HG02973 (cell line): ENCODE measurements around the gene CST6.

Source experiments
- ATAC-seq: cut with Tn5 transposase; IDR thresholded peaks from one replicate; pipeline ENCODE4 v1.9.1; 2021; ENCODE audit warnings: moderate library complexity; ENCODE audit not compliant: unreplicated experiment

CST6 gene

DNA sequence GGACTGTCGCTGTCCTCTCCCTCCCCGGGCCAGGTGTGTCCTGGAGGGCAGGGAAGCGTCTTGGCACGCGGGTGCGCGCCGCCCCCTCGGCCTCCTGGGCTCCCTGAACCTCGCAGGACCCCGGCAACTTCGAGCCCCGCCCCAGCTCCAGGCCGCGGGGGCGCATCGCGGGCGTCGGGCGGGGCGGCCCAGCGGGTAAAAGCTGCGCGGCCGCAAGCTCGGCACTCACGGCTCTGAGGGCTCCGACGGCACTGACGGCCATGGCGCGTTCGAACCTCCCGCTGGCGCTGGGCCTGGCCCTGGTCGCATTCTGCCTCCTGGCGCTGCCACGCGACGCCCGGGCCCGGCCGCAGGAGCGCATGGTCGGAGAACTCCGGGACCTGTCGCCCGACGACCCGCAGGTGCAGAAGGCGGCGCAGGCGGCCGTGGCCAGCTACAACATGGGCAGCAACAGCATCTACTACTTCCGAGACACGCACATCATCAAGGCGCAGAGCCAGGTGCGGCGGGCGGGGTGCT lies at the start of gene CST6:
TSS of gene CST6 (plus strand) at position 224 of the 519 bp plus-strand sequence. CDS start at position 261, 37 bp downstream.
- no peak for ATAC-seq

DNA sequence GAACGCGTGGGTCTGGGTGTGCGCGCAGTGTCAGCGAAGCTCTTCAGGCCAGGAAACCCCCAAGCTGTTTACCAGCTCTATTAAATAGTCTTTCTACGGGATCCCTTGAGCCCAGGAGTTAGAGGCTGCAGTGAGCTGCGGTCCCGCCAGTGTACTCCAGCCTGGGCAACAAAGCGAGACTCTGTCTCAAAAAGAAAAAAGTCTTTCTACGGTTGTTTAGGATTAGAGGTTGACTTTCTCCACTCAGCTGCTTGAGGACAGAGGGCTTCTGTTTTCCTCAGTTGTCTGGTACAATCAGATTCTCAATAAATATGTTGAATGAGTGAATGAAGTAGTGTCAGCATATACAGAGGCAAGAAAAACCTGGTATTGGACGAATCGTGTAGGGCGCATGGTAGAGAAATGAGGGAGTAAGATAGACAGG lies 49.7 kb upstream of the CST6 start:
- ATAC-seq, result no peak

GRCh38 chr11:65964906-65965305 lies 46.9 kb upstream of the CST6 start:
- no peak for ATAC-seq

DNA sequence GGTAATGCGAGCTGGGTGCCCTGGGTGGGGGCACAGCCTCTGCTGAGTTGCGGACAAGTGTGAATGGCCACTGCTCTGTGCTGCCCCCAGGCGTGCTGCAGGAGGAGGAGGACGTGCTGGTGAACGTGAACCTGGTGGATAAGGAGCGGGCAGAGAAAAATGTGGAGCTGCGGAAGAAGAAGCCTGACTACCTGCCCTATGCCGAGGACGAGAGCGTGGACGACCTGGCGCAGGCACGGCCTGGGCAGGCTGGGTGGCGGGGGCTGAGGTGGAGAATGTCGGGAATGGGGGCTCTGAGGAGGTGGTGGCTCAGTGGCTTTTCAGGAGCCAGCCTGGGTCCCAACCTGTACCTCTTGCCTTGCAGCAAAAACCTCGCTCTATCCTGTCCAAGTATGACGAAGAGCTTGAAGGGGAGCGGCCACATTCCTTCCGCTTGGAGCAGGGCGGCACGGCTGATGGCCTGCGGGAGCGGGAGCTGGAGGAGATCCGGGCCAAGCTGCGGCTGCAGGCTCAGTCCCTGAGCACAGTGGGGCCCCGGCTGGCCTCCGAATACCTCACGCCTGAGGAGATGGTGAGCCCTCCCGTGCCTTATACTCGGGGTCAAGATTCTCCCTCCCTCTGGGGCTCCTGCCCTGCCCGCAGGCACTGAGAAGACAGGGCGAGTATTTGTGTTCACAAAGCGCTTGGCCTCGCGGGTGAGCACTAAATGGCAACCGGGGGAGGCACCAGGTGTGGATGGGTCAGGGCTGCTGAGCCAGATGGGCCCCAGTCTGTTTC lies 45.6 kb upstream of the CST6 start:
- no peak for ATAC-seq

GRCh38 chr11:65967329-65967934 lies 44.4 kb upstream of the CST6 start:
- no peak for ATAC-seq

DNA sequence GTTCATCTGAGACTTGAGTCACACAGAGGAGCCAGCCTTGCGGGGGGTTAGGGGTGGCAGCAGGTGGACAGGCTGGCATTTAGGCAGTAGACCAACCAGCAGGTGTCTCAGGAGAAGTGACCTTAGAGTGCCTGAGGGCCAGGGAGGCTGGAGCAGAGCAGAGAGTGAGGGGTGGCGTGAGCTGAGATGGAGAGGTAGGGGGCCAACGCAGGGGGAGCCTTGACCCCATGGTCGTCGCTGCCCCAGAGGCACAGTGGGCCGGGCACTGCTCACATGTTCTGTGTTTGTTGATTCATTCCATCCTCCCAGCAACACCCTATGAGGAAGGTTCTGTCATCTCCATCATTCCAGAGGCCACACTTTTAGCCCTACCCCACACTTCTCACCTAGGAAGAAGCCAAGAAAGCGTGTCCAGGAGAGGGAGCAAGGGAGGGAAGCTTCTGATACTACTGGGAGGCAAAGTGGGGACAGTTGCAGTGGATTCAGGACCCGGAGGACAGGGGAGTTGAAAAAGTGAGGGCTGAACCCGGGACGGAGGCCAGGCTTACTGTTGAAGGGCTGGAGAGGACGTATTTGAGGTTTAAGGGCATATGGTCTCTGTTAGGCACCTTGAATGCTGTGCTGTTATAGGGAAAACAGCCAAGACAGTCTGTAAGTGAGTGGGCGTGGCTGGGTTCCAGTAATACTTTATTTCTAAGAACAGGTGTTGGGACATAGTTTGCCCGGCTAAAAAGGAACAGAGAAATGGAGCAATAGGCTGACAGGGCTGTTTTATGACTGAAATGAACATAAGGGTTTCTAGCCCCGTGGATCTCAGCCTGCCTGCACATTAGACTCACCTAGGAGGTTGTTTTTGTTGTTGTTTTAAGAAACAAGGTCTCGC lies 43.0 kb upstream of the CST6 start:
- ATAC-seq, result no peak

- ATAC-seq, result no peak
Measured at GRCh38 chr11:65972116-65972515, 39.7 kb upstream of the CST6 start.

DNA sequence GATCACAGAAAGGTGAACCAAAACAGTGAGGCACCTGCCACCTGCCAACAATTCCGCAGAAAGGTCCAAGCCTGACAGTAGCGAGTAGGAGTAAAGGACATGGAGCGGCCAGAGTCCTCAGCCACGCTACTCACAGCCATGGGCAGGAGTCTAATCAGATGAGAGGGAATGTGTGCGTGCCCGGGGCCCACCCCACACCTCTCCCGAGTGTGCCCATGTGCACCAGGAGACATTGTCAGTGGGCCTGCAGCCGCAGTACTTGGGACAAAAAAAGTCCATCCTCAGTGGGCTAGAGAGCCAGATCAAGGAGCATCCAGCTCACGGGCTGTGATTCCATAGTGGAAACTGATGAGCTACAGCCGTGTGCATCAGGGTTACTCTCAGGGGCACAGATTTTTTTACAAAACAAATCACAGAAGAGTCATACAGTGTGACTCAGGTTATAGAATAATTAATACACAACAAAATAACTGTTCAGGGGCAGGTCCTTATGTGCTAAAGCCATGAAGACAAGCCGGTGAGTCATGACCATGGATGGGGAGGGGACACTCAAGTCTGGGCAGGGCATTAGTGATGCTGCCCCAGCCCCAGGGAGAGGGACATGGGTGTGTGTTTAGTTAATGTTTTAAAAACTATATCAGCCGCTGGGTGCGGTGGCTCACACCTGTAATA lies 38.2 kb upstream of the CST6 start:
- ATAC-seq, result no peak

DNA sequence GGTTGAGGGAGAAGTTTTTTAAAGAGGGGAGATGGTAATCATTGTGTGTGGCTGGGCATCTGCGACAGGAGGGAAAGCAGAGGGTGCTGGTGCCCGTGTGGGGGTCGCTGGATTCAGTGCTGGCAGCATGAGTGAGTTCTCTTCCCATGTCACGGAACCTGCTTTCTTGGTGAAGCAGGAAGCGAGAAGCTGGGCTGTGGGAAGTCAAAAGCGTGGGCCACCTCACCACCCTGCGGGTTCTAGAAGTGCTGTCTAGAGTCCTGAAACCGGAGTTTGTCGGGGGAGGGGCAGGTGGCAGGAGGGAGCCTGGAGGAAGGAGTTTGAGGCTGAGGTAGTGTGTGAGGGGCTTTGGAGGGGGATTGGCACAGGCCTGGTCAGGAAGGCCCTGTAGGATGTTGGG lies 36.0 kb upstream of the CST6 start:
- no peak for ATAC-seq

GRCh38 chr11:65976216-65977176 lies 35.3 kb upstream of the CST6 start:
- ATAC-seq, result no peak

- ATAC-seq, result no peak
Measured at GRCh38 chr11:65977621-65978390, 34.0 kb upstream of the CST6 start.

GRCh38 chr11:65978391-65979238 lies 33.2 kb upstream of the CST6 start:
- no peak for ATAC-seq

GRCh38 chr11:65979261-65979759 lies 32.5 kb upstream of the CST6 start:
- no peak for ATAC-seq

- ATAC-seq, result no peak
Measured at GRCh38 chr11:65981101-65981740, 30.6 kb upstream of the CST6 start.

DNA sequence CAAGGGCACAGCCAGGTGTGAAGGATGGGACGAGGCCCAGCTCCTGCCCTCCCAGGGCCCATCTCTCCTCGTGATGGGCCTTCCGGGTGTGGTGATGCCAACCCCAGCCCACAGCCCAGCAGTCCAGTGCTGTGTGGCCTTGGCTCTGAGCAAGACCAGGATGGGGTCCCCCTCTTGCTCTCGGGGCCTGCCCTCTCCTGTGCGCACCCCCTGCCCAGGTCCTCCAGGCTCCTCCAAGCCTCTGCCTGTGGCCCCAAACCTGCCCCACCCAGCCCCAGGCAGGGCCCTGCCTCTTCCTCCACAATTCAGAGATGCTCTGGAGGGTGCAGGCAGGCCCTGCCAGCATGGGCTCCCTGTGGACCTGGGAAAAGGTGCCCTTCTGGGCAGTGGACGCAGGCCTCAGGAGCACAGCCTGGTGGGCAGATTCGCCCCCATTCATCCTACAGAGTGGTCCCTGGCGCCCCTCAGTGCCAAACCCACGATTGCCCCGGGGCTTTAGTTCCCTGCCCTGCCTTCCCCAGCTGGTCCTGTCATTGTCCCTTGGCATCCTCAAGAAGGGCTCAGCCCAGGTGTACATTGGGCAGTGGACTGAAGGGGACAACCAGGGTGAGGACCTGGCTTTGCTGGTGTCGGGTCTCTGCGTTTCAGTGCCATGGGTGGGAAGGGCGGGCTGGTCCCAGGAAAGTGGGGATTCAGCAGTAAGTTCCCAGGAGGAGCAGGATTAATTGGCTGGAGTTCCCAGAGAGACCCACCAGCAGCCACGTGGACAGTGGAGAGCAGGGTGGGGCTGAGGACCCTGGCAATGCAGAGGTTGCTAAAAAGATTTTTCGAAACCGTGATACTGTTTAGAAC lies 29.6 kb upstream of the CST6 start:
- ATAC-seq, result no peak

DNA sequence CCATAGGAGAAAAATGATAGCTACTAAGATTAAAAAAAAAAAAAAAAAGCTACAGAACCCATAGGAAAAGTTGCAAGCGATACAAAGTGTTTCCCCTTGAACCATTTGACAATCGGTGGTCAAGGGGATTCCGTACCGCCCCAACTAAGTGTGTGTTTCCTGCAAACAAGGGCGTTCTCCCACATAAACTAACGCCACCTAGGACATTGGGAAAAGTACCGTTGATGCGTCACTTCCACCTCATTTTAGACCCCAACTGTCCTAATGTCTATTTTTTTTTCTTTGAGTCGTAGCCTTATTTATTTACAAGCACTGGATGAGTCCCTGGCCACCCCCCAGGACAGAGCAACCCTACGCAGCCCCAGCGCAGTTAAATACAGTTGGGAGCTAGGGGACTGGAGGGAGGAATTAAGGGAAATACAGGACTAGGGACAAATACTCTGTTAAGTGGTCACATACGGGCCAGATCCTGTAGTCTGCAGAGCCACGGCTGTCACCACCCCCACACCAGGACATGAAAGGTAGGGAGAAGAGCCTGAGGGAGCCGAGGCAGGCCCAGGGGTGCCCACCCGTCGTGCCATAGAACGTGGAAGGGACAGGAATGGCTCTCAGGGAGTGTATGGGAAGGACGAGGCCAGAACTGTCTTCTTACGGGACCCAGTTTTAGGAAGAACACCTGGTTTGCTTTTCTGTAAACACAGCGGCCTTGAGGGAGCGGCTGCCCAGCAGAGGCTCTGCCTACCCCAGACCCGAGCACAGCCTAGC lies 28.8 kb upstream of the CST6 start:
- ATAC-seq, result no peak
